Stimulated activated CD4-positive, alpha-beta T cell treated with anti-CD3 and anti-CD28 coated beads, Interleukin-12 subunit alpha, Interleukin-12 subunit beta, amount 100 ng/mL, for 4 hours (primary cell): ENCODE results near the gene HPCAL1.

ENCODE experiments used
- DNase-seq: peaks from one replicate; pipeline ENCODE4 v3.0.0-alpha.2; 2020

The HPCAL1 gene

GRCh38 chr2:10304458-10305253, 2.0 kb downstream of the HPCAL1 start:
- DNase-seq = no peak

GRCh38 chr2:10305254-10305635, 2.5 kb downstream of the HPCAL1 start:
- no peak for DNase-seq

GRCh38 chr2:10305715-10306114, 3.0 kb downstream of the HPCAL1 start:
- DNase-seq = peak; percentile 29

GRCh38 chr2:10306901-10307463, 4.3 kb downstream of the HPCAL1 start:
- DNase-seq = no peak

GRCh38 chr2:10307561-10308156, 5.0 kb downstream of the HPCAL1 start:
- no peak for DNase-seq

GRCh38 chr2:10308866-10309265, 6.2 kb downstream of the HPCAL1 start:
- DNase-seq = no peak

GRCh38 chr2:10309286-10309685, 6.6 kb downstream of the HPCAL1 start:
- no peak for DNase-seq

GRCh38 chr2:10310309-10310888, 7.7 kb downstream of the HPCAL1 start:
- no peak for DNase-seq

GRCh38 chr2:10311736-10312135, 9.0 kb downstream of the HPCAL1 start:
- DNase-seq = no peak

GRCh38 chr2:10312437-10312957, 9.8 kb downstream of the HPCAL1 start:
- DNase-seq = no peak

- no peak for DNase-seq
Observed at GRCh38 chr2:10316336-10316735, 13.6 kb downstream of the HPCAL1 start.

- DNase-seq = no peak
Observed at GRCh38 chr2:10316860-10317259, 14.2 kb downstream of the HPCAL1 start.

GRCh38 chr2:10317646-10318045, 14.9 kb downstream of the HPCAL1 start:
- DNase-seq = no peak

GRCh38 chr2:10318345-10318744, 15.6 kb downstream of the HPCAL1 start:
- DNase-seq = no peak

- no peak for DNase-seq
Observed at GRCh38 chr2:10319892-10320574, 17.3 kb downstream of the HPCAL1 start.

GRCh38 chr2:10320575-10320931, 17.8 kb downstream of the HPCAL1 start:
- DNase-seq = no peak

GRCh38 chr2:10320933-10321332, 18.2 kb downstream of the HPCAL1 start:
- no peak for DNase-seq

- DNase-seq = no peak
Observed at GRCh38 chr2:10321622-10322021, 18.9 kb downstream of the HPCAL1 start.

- no peak for DNase-seq
Observed at GRCh38 chr2:10322481-10322880, 19.8 kb downstream of the HPCAL1 start.

GRCh38 chr2:10322973-10323372, 20.3 kb downstream of the HPCAL1 start:
- DNase-seq = no peak

GRCh38 chr2:10323535-10323934, 20.8 kb downstream of the HPCAL1 start:
- no peak for DNase-seq

- no peak for DNase-seq
Observed at GRCh38 chr2:10324095-10324832, 21.6 kb downstream of the HPCAL1 start.
